Stomach smooth muscle (tissue), 2 donors: ENCODE data around the gene C2CD4D.
A peak's percentile ranks its signal among the peaks of the same experiment; 100 is the strongest.
"Not testable (repeated sequence)": the region's sequence is repeated elsewhere in the genome, so short reads cannot be mapped to it uniquely, and the experiment has no call there.

Experiments
- H3K27ac ChIP-seq: one replicate; pipeline ENCODE4 v1.7.0; 2013; ENCODE audit warnings: mild to moderate bottlenecking, low read length, inconsistent platforms
- H3K27me3 ChIP-seq, 2 donors: one replicate each; pipeline ENCODE4 v1.7.0; 2013; ENCODE audit warnings: low read length in 2 of 2; ENCODE audit not compliant: insufficient read depth in 2 of 2, control insufficient read depth in 1 of 2
- H3K36me3 ChIP-seq, 2 donors: one replicate each; pipeline ENCODE4 v1.7.0; 2013; ENCODE audit warnings: low read length in 2 of 2; ENCODE audit not compliant: control insufficient read depth in 2 of 2, insufficient read depth in 2 of 2
- H3K4me1 ChIP-seq: one replicate; pipeline ENCODE4 v1.7.0; 2013; ENCODE audit warnings: low read length; ENCODE audit not compliant: control insufficient read depth, insufficient read depth
- H3K4me3 ChIP-seq, 2 donors: one replicate each; pipeline ENCODE4 v1.7.0; 2013; ENCODE audit warnings: low read length in 2 of 2
- H3K9ac ChIP-seq, 2 donors: one replicate each; pipeline ENCODE4 v1.7.0; 2013; ENCODE audit warnings: low read length in 2 of 2, mild to moderate bottlenecking in 1 of 2
- H3K9me3 ChIP-seq, 2 donors: one replicate each; pipeline ENCODE4 v1.7.0; 2013; ENCODE audit warnings: low read length in 2 of 2; ENCODE audit not compliant: control insufficient read depth in 2 of 2
- donor health status: healthy.
- donor health status: Pancreatic carcinoma.

C2CD4D gene

GRCh38 chr1:151839457-151840403 lies at the start of gene C2CD4D:
C2CD4D (minus strand) TSS chr1:151839820; CDS start chr1:151838989, 831 bp downstream.
- no peaks in the 10 kb centered on the region for H3K36me3 ChIP-seq
- no peaks in the 10 kb centered on the region for H3K9me3 ChIP-seq
- H3K27ac ChIP-seq: no peak within 1 kb of the TSS
- peak within 1 kb of the TSS; percentile 32 to 68 for H3K4me3 ChIP-seq
- peaks cover 24% of the 10 kb centered on the region for H3K4me1 ChIP-seq
- no peak within 1 kb of the TSS for H3K9ac ChIP-seq
- peaks cover 42 to 46% of the 10 kb centered on the region in 2 donors for H3K27me3 ChIP-seq

- no peaks in the 10 kb centered on the region for H3K4me1 ChIP-seq
- H3K27me3 ChIP-seq: no peaks in the 10 kb centered on the region
- no peak overlapping the region for H3K27ac ChIP-seq
- H3K9ac ChIP-seq: no peak overlapping the region
- H3K9me3 ChIP-seq: no peaks in the 10 kb centered on the region
- H3K4me3 ChIP-seq: no peak overlapping the region
- peaks cover 11 to 13% of the 10 kb centered on the region in 2 donors for H3K36me3 ChIP-seq
Measured at GRCh38 chr1:151888972-151889570, 49.5 kb upstream of the C2CD4D start.

GRCh38 chr1:151887028-151887427 lies 47.4 kb upstream of the C2CD4D start:
- Histone ChIP-seq H3K4me1 (no peaks in the 10 kb centered on the region), H3K27me3 (no peaks in the 10 kb centered on the region), H3K9me3 (no peaks in the 10 kb centered on the region), H3K36me3 (peaks cover 7 to 9% of the 10 kb centered on the region in 2 donors), H3K4me3 (no peak overlapping the region), H3K27ac (no peak overlapping the region), H3K9ac (no peak overlapping the region)

GRCh38 chr1:151885479-151885878 lies 45.9 kb upstream of the C2CD4D start:
- H3K36me3 ChIP-seq: peaks cover 4 to 7% of the 10 kb centered on the region in 2 donors
- no peaks in the 10 kb centered on the region for H3K4me1 ChIP-seq
- H3K9ac ChIP-seq: no peak overlapping the region
- no peak overlapping the region for H3K4me3 ChIP-seq
- H3K27me3 ChIP-seq: no peaks in the 10 kb centered on the region
- no peak overlapping the region for H3K27ac ChIP-seq
- H3K9me3 ChIP-seq: no peaks in the 10 kb centered on the region

GRCh38 chr1:151884879-151885278 lies 45.3 kb upstream of the C2CD4D start:
- not testable (repeated sequence) for H3K9me3 ChIP-seq, H3K27ac ChIP-seq, H3K36me3 ChIP-seq, H3K27me3 ChIP-seq, H3K4me1 ChIP-seq, H3K4me3 ChIP-seq, H3K9ac ChIP-seq

- not testable (repeated sequence) for H3K36me3 ChIP-seq, H3K9ac ChIP-seq, H3K27me3 ChIP-seq, H3K27ac ChIP-seq, H3K4me1 ChIP-seq, H3K4me3 ChIP-seq, H3K9me3 ChIP-seq
Measured at GRCh38 chr1:151884445-151884844, 44.8 kb upstream of the C2CD4D start.

GRCh38 chr1:151883898-151884297 lies 44.3 kb upstream of the C2CD4D start:
- not testable (repeated sequence) for H3K27ac ChIP-seq, H3K9ac ChIP-seq, H3K36me3 ChIP-seq, H3K4me3 ChIP-seq, H3K4me1 ChIP-seq, H3K9me3 ChIP-seq, H3K27me3 ChIP-seq

GRCh38 chr1:151882918-151883317 lies 43.3 kb upstream of the C2CD4D start:
- not testable (repeated sequence) for H3K27me3 ChIP-seq, H3K36me3 ChIP-seq, H3K27ac ChIP-seq, H3K4me1 ChIP-seq, H3K4me3 ChIP-seq, H3K9ac ChIP-seq, H3K9me3 ChIP-seq

- H3K4me3 ChIP-seq: no peak overlapping the region
Measured at GRCh38 chr1:151882466-151882865, 42.8 kb upstream of the C2CD4D start.

GRCh38 chr1:151881479-151881878 lies 41.9 kb upstream of the C2CD4D start:
- Histone ChIP-seq H3K27ac (no peak overlapping the region), H3K9ac (no peak overlapping the region)

More at GRCh38 chr1:151882466-151882865, 42.8 kb upstream of the C2CD4D start:
- Histone ChIP-seq H3K4me1 (no peaks in the 10 kb centered on the region), H3K9ac (no peak overlapping the region), H3K27ac (no peak overlapping the region), H3K9me3 (no peaks in the 10 kb centered on the region), H3K27me3 (no peaks in the 10 kb centered on the region), H3K36me3 (peaks cover 3% of the 10 kb centered on the region in 2 donors)

More at GRCh38 chr1:151881479-151881878, 41.9 kb upstream of the C2CD4D start:
- H3K27me3 ChIP-seq: no peaks in the 10 kb centered on the region
- H3K4me1 ChIP-seq: no peaks in the 10 kb centered on the region
- H3K36me3 ChIP-seq: peaks cover 6% of the 10 kb centered on the region in 2 donors
- no peak overlapping the region for H3K4me3 ChIP-seq
- H3K9me3 ChIP-seq: no peaks in the 10 kb centered on the region
